Stomach (tissue), 4 donors: Measurements from ENCODE around the gene UBA5.

Experiments used
- EP300 ChIP-seq: sonication (generic); formaldehyde crosslinking; IDR thresholded peaks from one replicate; pipeline ENCODE4 v1.6.1; 2017; ENCODE audit warnings: antibody characterized with exemption
- POLR2A ChIP-seq, 4 donors: fragments of 450-650 bp; IDR thresholded peaks; one replicate each; pipeline ENCODE4 v1.6.1; 2016; ENCODE audit warnings: antibody characterized with exemption in 4 of 4, control low read depth in 2 of 4, mild to moderate bottlenecking in 1 of 4, moderate library complexity in 1 of 4
- POLR2AphosphoS5 ChIP-seq, 3 donors: sonication (generic); formaldehyde crosslinking; IDR thresholded peaks; one replicate each; pipeline ENCODE4 v1.6.1; 2016; ENCODE audit warnings: antibody characterized with exemption in 3 of 3
- TF ChIP-seq, protein P1 (sequence below), 7 experiments: fragments of 450-650 bp in 4 of 7; fragments of 200-600 bp in 3 of 7; sonication (generic) in 3 of 7; IDR thresholded peaks; one replicate each; pipeline ENCODE4 v1.5.1; 2016 to 2019; ENCODE audit warnings: antibody characterized with exemption in 7 of 7, control low read depth in 2 of 7, mild to moderate bottlenecking in 1 of 7

DNA sequence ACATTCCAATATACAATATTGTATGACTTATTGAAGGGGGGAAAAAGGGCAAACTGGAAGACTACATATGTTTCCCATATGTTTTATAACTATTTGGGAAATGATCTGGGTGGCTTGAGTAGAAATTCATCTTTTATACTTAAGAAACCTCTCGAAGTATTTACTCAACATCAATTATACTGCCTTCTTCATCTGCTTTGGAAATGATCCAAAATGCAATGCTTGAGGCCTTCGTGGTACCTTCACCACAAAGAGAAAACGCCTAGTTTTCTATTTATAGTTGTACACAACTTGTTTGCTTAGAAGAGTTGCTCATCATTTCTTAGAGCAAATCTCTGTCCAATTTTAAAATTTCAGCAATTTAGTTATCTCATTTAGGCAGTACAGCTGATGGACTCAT is 44.2 kb upstream of the UBA5 start:
- TF ChIP-seq, protein P1, sequence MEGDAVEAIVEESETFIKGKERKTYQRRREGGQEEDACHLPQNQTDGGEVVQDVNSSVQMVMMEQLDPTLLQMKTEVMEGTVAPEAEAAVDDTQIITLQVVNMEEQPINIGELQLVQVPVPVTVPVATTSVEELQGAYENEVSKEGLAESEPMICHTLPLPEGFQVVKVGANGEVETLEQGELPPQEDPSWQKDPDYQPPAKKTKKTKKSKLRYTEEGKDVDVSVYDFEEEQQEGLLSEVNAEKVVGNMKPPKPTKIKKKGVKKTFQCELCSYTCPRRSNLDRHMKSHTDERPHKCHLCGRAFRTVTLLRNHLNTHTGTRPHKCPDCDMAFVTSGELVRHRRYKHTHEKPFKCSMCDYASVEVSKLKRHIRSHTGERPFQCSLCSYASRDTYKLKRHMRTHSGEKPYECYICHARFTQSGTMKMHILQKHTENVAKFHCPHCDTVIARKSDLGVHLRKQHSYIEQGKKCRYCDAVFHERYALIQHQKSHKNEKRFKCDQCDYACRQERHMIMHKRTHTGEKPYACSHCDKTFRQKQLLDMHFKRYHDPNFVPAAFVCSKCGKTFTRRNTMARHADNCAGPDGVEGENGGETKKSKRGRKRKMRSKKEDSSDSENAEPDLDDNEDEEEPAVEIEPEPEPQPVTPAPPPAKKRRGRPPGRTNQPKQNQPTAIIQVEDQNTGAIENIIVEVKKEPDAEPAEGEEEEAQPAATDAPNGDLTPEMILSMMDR (IDR thresholded peaks at IDR 0.05): no peak
- TF ChIP-seq POLR2AphosphoS5 (IDR thresholded peaks at IDR 0.05): no peak
- no peak for TF ChIP-seq POLR2A (IDR thresholded peaks at IDR 0.05)
- TF ChIP-seq EP300: no peak
